Subcutaneous abdominal adipose tissue (tissue), 5 donors: ENCODE data around the gene HOOK2.
A peak's percentile ranks its signal among the peaks of the same experiment; 100 is the strongest.

ENCODE experiments used
- H3K27ac ChIP-seq: one replicate; pipeline ENCODE4 v1.7.0; 2013; ENCODE audit warnings: low read depth, mild to moderate bottlenecking, inconsistent platforms, low read length, moderate library complexity
- H3K27me3 ChIP-seq, 5 donors: one replicate each; pipeline ENCODE4 v1.7.0; 2013; ENCODE audit warnings: low read length in 5 of 5, inconsistent platforms in 1 of 5; ENCODE audit not compliant: control insufficient read depth in 5 of 5, insufficient read depth in 4 of 5
- H3K36me3 ChIP-seq, 5 donors: one replicate each; pipeline ENCODE4 v1.7.0; 2013; ENCODE audit warnings: low read length in 5 of 5; ENCODE audit not compliant: control insufficient read depth in 5 of 5, insufficient read depth in 5 of 5
- H3K4me1 ChIP-seq, 5 donors: one replicate each; pipeline ENCODE4 v1.7.0; 2013; ENCODE audit warnings: low read length in 5 of 5, mild to moderate bottlenecking in 3 of 5, moderate library complexity in 1 of 5; ENCODE audit not compliant: control insufficient read depth in 5 of 5, insufficient read depth in 5 of 5
- H3K4me3 ChIP-seq, 5 donors: one replicate each; pipeline ENCODE4 v1.7.0; 2013; ENCODE audit warnings: low read length in 5 of 5, low read depth in 1 of 5
- H3K9ac ChIP-seq, 5 donors: one replicate each; pipeline ENCODE4 v1.7.0; 2013; ENCODE audit warnings: low read length in 5 of 5, mild to moderate bottlenecking in 4 of 5, moderate library complexity in 3 of 5
- H3K9me3 ChIP-seq, 5 donors: one replicate each; pipeline ENCODE4 v1.7.0; 2013; ENCODE audit warnings: low read length in 5 of 5; ENCODE audit not compliant: control insufficient read depth in 5 of 5
- donor health status: healthy.
- donor health status: healthy.
- donor health status: healthy.
- donor health status: healthy.
- donor health status: healthy.

HOOK2 gene

DNA sequence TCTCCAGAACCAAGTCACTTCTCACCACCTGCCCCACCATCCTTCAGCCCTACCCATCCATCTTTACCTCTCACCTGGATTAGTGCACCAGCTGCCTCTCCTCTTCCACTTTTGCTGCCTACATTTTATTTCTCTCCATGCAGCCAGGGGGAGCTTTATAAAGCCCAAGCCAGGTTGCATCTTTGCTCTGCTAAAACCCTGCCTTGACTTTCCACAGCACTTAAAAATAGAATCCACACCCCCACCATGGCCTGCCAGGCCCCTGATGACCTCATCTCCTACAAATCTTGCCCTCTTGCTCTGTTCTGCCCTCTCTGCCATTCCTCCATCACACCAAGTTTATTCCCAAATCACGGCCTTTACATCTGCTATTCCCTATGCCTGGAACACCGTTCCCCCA is 1.8 kb downstream of the HOOK2 start:
- Histone ChIP-seq H3K9me3 (no peaks in the 10 kb centered on the region), H3K4me1 (peaks cover 5 to 69% (median 66%) of the 10 kb centered on the region in 5 donors), H3K4me3 (no peak overlapping the region), H3K27ac (peak overlapping the region; percentile 84), H3K27me3 (peaks cover 0 to 3% (median 0%) of the 10 kb centered on the region in 5 donors), H3K9ac (peak overlapping the region in 1 of 5 donors; percentile 87), H3K36me3 (peaks cover 0 to 21% (median 9%) of the 10 kb centered on the region in 5 donors)

DNA sequence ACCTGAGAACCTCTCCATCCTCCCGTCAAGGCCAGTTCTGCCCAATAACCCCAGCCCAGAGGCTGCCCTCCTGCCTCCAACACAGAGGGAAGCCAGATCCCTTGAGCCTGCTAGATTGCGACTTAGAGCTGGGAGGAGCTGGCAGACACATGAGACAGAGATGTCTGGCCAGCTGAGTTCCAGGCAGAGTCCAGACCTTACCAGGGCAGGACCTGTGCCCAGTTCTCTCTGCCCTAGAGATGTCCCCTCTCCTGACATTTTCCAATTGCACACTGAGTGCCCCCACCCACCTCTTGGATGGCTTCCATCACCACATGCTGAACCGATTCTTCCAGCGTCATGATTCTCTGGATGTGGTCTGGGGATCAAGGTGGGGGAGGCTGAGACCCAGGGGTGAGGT is 3.0 kb downstream of the HOOK2 start:
- no peaks in the 10 kb centered on the region for H3K9me3 ChIP-seq
- peaks cover 0 to 62% (median 54%) of the 10 kb centered on the region in 5 donors for H3K4me1 ChIP-seq
- peak overlapping the region; percentile 84 for H3K27ac ChIP-seq
- H3K9ac ChIP-seq: peak overlapping the region in 1 of 5 donors; percentile 59
- peak overlapping the region in 1 of 5 donors; percentile 22 for H3K4me3 ChIP-seq
- no peaks in the 10 kb centered on the region for H3K27me3 ChIP-seq
- H3K36me3 ChIP-seq: peaks cover 0 to 31% (median 16%) of the 10 kb centered on the region in 5 donors

DNA sequence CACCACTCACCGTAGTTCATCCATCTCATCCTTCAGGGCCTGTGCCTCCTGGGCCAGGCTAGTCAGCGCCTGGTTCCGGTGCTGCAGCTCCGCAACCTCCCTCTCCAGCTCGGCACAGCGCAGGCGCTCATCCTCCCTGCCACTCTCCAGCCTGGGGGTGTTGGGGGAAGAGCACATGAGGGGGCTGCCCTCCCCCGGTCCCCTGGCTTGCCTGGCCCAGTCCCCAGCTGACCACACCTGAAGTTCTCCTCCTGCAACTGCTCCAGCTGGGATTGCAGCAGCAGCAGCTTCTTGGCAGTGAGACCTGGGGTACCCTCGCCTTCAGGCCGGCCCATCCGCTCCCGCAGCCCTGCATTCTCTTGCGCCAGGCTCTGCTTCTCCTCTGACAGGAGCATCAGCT is 4.4 kb downstream of the HOOK2 start:
- Histone ChIP-seq H3K9ac (peak overlapping the region in 1 of 5 donors; percentile 59), H3K27ac (peak overlapping the region; percentile 37), H3K27me3 (no peaks in the 10 kb centered on the region)

DNA sequence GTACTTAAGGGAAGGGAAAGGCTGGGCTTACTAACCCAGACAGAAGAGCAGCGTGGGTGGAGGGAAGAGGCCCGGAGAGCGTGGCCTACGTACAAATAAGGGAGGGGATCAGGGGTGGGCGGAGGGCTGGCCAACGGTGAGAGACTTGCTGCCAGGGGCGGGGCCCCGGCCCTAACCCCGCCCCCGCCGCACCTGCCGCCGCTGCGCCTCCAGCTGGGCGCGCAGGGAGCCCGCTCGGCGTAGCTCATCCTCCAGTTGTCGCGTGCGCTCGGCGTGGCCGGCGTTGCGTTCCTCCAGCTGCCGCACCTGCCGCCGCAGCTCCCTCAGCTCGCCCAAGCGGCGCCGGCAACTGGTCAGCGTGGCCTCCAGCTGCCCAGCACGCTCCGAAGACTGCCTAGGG is 5.7 kb downstream of the HOOK2 start:
- Histone ChIP-seq H3K4me3 (no peak overlapping the region), H3K4me1 (peaks cover 0 to 66% (median 62%) of the 10 kb centered on the region in 5 donors), H3K9me3 (no peaks in the 10 kb centered on the region), H3K27ac (peak overlapping the region; percentile 7), H3K27me3 (no peaks in the 10 kb centered on the region), H3K9ac (no peak overlapping the region), H3K36me3 (peaks cover 0 to 44% (median 22%) of the 10 kb centered on the region in 5 donors)

More for the DNA sequence above, 4.4 kb downstream of the HOOK2 start:
- Histone ChIP-seq H3K9me3 (no peaks in the 10 kb centered on the region), H3K36me3 (peaks cover 0 to 36% (median 17%) of the 10 kb centered on the region in 5 donors), H3K4me1 (peaks cover 0 to 60% (median 56%) of the 10 kb centered on the region in 5 donors), H3K4me3 (no peak overlapping the region)

DNA sequence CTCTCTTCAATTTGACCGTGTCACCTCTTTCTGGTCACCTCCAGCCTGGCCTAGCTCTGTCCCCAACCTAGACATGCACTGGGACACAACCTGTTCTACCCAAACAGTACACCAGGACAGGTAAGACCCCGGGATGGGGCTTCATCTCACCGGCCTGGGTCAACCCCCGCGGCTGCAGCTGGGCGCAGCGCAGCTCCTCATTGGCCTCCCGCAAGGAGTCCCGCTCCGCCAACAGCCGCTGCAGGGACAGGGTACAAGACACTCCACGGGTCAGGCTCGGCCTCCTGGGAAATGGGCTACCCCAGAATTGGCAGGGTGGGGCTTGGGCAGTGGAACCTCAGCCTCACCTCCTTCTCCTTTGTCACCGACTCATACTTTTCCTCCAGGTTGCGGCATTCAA is 7.7 kb downstream of the HOOK2 start:
- H3K4me1 ChIP-seq: peaks cover 0 to 64% (median 50%) of the 10 kb centered on the region in 5 donors
- H3K9me3 ChIP-seq: no peaks in the 10 kb centered on the region
- no peak overlapping the region for H3K4me3 ChIP-seq
- H3K27ac ChIP-seq: no peak overlapping the region
- H3K9ac ChIP-seq: no peak overlapping the region
- peaks cover 0 to 48% (median 33%) of the 10 kb centered on the region in 5 donors for H3K36me3 ChIP-seq
- no peaks in the 10 kb centered on the region for H3K27me3 ChIP-seq

DNA sequence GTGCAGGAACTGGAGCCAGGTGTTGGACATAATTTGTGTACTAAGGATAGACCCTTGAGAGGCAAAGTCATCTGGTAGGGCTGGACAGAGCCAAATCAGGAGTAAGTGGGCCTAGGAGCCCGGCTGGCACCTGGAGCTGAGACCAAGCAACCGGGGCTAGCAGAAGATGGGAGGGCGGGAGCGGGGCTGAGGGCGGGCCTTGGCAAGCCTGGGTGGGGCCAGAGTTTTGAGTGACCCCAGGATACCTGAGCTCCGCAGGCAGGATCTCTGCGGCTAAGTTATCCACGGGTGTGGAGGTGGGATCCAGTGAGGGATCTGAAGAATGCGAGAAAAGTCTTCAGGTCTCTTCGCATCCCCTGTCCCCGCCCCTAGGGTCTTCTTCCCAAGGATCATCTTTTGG is 8.2 kb downstream of the HOOK2 start:
- H3K36me3 ChIP-seq: peaks cover 0 to 48% (median 33%) of the 10 kb centered on the region in 5 donors
- H3K9ac ChIP-seq: no peak overlapping the region
- H3K4me3 ChIP-seq: no peak overlapping the region
- H3K27ac ChIP-seq: no peak overlapping the region
- H3K27me3 ChIP-seq: no peaks in the 10 kb centered on the region
- peaks cover 0 to 65% (median 50%) of the 10 kb centered on the region in 5 donors for H3K4me1 ChIP-seq
- no peaks in the 10 kb centered on the region for H3K9me3 ChIP-seq

DNA sequence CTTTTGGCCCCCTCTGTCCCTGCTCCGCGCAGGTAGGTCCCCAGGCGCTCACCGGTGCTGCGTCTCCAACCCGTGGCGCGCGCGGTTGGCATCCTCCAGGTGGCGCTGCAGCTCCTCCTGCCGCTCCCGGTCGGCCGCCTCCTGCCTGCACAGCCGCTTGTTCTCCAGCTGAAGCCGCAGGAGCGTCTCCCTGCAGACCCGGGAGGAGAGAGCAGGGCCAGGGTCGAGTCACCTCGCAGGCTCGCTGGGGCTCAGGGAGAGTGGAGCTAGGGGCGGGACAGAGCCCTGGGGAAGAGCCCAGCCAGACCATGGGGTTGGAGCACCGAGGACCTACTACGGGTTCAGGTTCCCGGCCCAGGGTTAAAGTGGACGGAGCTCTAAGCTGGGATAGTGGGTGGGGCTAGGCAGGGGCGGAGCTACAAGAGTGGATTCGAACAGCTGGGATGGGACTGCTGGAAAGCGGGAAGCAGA is 9.3 kb downstream of the HOOK2 start:
- Histone ChIP-seq H3K27ac (peak overlapping the region; percentile 60), H3K9ac (peak overlapping the region in 2 of 5 donors; percentile 67 to 72), H3K36me3 (peaks cover 0 to 46% (median 33%) of the 10 kb centered on the region in 5 donors)

DNA sequence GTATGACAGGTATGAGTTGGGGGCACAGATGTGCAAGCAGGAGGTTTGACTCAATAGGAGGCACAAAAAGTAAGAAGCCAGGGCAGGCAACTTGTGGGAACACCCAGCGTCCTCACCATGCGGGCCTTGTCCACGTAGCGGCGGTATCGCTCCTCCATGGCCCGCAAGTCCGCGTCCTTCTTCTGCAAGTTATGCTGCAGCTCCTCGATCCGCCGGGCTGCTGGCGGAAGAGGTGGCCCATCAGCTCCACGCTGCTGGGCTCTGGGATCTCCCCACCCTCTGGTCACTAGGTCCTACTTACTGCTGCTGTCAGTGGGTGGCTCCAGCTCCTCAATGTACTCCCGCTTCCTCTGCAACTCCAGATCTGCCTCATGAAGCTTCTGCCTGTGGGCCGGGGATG is 10.7 kb downstream of the HOOK2 start:
- H3K9ac ChIP-seq: peak overlapping the region in 2 of 5 donors; percentile 66 to 72
- H3K36me3 ChIP-seq: peaks cover 0 to 32% (median 24%) of the 10 kb centered on the region in 5 donors
- no peaks in the 10 kb centered on the region for H3K27me3 ChIP-seq
- H3K4me3 ChIP-seq: peak overlapping the region in 3 of 5 donors; percentile 6 to 68 (median 63)
- H3K4me1 ChIP-seq: peaks cover 0 to 50% (median 37%) of the 10 kb centered on the region in 5 donors
- no peaks in the 10 kb centered on the region for H3K9me3 ChIP-seq
- peak overlapping the region; percentile 60 for H3K27ac ChIP-seq

More for the DNA sequence above, 9.3 kb downstream of the HOOK2 start:
- H3K4me1 ChIP-seq: peaks cover 0 to 61% (median 47%) of the 10 kb centered on the region in 5 donors
- no peaks in the 10 kb centered on the region for H3K9me3 ChIP-seq
- peak overlapping the region; percentile 29 to 73 (median 68) for H3K4me3 ChIP-seq
- H3K27me3 ChIP-seq: no peaks in the 10 kb centered on the region

DNA sequence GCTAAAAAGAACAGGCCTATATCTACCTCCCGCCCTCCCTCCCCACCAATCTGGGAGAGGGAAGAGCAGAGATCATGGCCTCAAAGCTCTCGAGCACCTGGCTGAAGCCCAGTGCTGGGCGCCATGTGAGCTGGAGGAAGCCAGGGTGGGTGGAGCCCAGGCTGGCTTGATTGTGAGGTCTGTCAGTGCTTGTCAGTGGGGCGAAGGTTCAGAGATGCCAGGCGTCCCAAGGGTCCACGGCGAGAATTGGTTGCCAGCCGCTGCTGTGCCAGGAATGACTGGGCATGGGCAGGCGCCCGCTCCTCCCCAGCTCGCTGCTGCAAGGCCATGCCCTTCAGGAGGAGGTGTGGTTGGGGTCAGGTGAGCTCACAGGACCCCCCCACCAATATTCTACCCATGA is 12.3 kb downstream of the HOOK2 start:
- H3K36me3 ChIP-seq: peaks cover 0 to 25% (median 21%) of the 10 kb centered on the region in 5 donors
- peak overlapping the region; percentile 69 for H3K27ac ChIP-seq
- no peaks in the 10 kb centered on the region for H3K27me3 ChIP-seq
- H3K4me3 ChIP-seq: no peak overlapping the region
- H3K9ac ChIP-seq: no peak overlapping the region
- H3K4me1 ChIP-seq: peaks cover 0 to 52% (median 37%) of the 10 kb centered on the region in 5 donors
- no peaks in the 10 kb centered on the region for H3K9me3 ChIP-seq

DNA sequence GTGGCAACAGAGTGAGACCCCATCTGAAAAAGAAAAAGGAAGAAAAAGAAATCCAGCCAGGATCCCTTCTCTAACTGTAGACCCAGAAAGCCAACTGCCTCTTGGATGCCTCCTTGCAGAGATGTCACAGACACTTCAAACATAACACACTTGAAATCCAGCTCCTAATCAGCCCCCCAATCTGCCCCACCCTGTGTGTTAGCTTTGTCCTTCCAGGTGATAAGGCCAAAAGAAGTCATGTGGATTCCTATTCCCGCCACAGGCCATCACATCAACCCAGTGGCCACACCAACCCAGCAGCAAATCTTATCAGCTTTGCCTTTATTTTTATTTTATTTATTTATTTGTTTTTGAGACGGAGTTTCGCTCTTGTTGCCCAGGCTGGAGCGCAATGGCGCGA is 15.7 kb downstream of the HOOK2 start:
- H3K9me3 ChIP-seq: no peaks in the 10 kb centered on the region
- H3K27ac ChIP-seq: no peak overlapping the region
- H3K4me1 ChIP-seq: peaks cover 0 to 47% (median 27%) of the 10 kb centered on the region in 5 donors
- H3K4me3 ChIP-seq: no peak overlapping the region
- H3K36me3 ChIP-seq: peaks cover 0 to 14% (median 8%) of the 10 kb centered on the region in 5 donors
- H3K27me3 ChIP-seq: peaks cover 0 to under 1% (median 0%) of the 10 kb centered on the region in 5 donors
- no peak overlapping the region for H3K9ac ChIP-seq
